SIG-M5 (cell line): Measurements from ENCODE around the gene TSSK1B.
"Not testable (repeated sequence)": the region's sequence is repeated elsewhere in the genome, so short reads cannot be mapped to it uniquely, and the experiment has no call there.

ENCODE experiments used
- DNase-seq: peaks from one replicate; lab custom pipeline; 2025; lab: John Stamatoyannopoulos, UW

Gene TSSK1B, protein sequence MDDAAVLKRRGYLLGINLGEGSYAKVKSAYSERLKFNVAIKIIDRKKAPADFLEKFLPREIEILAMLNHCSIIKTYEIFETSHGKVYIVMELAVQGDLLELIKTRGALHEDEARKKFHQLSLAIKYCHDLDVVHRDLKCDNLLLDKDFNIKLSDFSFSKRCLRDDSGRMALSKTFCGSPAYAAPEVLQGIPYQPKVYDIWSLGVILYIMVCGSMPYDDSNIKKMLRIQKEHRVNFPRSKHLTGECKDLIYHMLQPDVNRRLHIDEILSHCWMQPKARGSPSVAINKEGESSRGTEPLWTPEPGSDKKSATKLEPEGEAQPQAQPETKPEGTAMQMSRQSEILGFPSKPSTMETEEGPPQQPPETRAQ

GRCh38 chr5:113434889-113435288 lies at the start of gene TSSK1B:
TSS of gene TSSK1B (minus strand) at chr5:113434989. CDS start at chr5:113434839, 150 bp downstream.
- no peak for DNase-seq

- no peak for DNase-seq
These were observed 45.5 kb upstream of the TSSK1B start for GRCh38 chr5:113480243-113480642.

DNA sequence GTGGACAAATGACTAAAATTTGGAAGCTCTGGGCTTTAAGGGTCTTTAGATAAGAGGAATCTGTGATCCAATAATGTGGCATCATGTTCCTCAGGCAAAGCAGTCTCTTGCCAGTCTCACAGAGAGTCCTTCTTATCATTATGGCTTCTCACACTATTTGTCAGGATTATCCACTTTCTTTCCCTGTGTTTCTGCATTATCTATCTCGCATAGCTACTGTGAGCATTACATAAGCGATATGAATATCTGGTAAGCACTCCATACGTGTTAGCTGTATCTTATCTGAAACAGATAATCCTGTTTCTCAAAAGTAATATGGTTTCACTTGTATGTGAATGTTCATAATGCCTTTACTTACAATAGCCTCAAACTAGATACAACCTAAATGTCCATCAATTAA lies 43.9 kb upstream of the TSSK1B start:
- DNase-seq: no peak

- DNase-seq: no peak
These were observed 39.4 kb upstream of the TSSK1B start for GRCh38 chr5:113474100-113474728.

GRCh38 chr5:113463032-113463431 lies 28.2 kb upstream of the TSSK1B start:
- no peak for DNase-seq

GRCh38 chr5:113457106-113457505 lies 22.3 kb upstream of the TSSK1B start:
- DNase-seq: not testable (repeated sequence)

GRCh38 chr5:113452941-113453340 lies 18.2 kb upstream of the TSSK1B start:
- no peak for DNase-seq

DNA sequence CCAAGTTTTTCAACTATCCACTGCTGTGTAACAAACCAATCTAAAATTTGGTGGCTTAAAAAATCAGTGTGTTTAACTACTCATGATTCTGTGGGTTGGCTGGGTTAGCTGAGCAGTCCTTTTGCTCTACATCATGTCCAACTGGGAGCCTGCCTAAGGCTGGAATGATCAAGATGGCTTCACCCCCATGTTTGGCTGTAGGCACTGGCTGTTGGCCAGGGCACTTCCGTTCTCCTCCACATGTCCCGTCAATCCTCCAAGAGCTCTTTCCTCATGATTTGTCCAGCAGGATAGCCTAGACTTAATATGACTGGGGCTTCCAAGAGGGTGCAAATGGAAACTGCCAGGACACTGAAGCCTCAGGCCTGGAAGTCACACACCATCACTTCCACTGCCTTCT lies 17.0 kb upstream of the TSSK1B start:
- no peak for DNase-seq

DNA sequence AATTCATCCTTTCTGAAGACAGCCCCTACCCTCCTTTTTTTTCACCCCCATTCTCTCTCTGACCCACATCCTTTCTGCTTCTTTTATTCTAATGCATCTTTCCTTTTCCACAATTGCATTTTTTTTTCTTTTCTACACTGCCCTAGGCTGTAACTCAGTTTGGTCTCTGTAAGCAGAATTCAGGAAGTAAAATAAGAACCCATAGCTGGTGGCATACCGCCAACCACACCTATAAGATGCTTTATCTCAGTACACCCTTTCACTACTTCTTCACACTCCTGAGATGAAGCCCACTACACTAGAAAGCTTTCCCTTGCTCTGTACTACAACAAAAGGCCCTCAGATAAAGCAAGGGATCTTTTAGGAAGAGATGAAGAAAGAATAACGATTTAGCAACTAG lies 16.1 kb upstream of the TSSK1B start:
- DNase-seq: no peak

DNA sequence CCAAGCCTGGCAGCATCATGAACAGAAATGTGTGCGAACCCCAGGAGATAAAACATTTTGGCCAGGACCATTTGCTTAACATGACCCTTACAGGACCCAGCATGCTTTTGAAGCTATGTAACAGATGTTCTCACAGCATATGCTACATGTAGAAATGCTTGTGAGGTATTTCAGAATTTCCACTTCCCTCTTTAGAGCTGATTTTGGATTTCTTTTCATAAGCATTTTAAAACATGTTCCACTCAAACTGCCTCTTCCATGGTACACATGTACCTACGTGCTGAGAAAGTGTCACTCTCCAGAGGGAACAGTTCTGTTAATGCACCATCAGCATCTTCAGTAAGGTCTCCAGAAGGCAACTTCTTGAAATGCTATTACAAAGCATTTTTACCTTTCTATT lies 15.7 kb upstream of the TSSK1B start:
- no peak for DNase-seq

- no peak for DNase-seq
These were observed 13.5 kb upstream of the TSSK1B start for GRCh38 chr5:113448252-113448651.

DNA sequence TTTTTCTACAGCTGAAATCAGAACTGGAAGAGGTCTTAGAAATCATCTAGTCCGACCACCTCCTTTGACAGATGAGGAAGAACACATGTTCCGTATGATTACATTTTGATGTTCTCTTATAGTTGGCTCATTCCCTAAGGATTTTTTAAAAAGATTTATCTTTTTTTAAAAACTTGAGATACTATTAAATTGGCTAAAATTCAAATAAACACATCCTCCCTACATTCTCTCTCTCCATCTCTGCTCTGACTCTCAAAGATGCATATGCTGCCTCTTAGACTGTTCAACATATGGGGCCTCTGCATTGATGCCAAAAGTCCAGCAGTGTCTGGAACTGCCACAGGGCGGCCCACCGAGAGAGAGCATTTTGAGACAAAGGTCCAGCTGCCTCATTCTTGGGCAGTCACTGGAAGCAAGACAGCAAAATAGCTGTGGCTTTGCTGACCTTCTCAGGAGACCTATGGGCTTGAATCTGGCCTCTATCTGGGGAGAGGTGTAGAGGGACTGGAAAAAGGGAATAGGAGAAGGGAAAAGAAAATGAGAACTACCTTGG lies 12.8 kb upstream of the TSSK1B start:
- DNase-seq: no peak

DNA sequence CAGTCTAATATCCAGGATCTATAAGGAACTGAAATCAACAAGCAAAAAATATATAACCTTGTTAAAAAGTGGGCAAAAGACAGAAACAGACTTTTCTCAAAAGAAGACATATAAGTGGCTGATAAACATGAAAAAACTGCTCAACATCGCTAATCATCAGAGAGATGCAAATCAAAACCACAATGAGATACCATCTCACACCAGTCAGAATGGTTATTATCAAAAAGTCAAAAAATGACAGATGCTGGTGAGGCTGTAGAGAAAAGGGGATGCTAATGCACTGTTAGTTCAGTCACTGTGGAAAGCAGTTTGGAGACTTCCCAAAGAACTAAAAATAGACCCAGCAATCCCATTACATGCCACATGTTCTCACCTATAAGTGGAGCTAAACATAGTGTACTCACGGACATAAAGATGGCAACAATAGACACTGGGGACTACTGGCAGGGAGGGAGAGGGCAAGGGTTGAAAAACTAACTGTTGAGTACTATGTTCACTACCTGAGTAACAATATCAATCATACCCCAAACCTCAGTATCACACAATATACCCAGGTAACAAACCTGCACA lies 11.7 kb upstream of the TSSK1B start:
- no peak for DNase-seq

GRCh38 chr5:113437111-113437510 lies 2.3 kb upstream of the TSSK1B start:
- no peak for DNase-seq

- DNase-seq: no peak
These were observed 786 bp upstream of the TSSK1B start for GRCh38 chr5:113435575-113435974.

DNA sequence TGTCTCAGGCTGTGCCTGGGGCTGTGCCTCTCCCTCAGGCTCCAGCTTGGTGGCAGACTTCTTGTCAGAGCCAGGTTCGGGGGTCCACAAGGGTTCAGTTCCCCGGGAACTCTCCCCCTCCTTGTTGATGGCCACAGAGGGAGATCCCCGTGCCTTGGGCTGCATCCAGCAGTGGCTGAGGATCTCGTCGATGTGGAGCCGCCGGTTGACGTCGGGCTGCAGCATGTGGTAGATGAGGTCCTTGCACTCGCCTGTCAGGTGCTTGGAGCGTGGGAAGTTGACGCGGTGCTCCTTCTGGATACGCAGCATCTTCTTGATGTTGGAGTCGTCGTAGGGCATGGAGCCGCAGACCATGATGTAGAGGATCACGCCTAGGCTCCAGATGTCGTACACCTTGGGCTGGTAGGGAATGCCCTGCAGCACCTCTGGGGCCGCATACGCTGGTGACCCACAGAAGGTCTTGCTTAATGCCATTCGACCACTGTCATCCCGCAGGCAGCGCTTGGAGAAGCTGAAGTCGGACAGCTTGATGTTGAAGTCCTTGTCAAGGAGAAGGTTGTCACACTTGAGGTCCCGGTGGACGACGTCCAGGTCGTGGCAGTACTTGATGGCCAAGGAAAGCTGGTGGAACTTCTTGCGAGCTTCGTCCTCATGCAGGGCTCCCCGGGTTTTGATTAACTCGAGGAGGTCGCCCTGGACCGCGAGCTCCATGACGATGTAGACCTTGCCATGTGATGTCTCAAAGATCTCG lies 752 bp downstream of the TSSK1B start:
- DNase-seq: no peak

DNA sequence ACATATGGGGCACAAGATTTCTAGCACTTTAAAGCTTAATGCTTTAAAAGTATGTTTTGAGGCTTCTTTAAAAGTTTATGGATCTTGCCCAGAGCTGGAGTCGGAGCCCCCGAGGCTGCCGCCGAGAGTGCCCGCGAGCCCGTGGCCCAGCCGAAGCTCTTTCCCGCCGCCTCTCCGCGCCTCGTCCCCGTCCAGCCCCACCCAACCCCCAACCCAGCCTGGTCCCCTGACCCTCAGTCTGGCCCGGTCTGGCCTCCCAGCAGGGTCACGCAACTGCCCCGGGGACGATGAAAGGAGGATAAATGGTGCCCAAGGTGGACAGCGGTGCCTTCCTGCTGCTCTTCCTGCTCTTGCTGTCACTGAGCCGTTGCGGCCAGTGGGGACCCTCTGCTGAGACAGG lies 1.7 kb downstream of the TSSK1B start:
- no peak for DNase-seq

DNA sequence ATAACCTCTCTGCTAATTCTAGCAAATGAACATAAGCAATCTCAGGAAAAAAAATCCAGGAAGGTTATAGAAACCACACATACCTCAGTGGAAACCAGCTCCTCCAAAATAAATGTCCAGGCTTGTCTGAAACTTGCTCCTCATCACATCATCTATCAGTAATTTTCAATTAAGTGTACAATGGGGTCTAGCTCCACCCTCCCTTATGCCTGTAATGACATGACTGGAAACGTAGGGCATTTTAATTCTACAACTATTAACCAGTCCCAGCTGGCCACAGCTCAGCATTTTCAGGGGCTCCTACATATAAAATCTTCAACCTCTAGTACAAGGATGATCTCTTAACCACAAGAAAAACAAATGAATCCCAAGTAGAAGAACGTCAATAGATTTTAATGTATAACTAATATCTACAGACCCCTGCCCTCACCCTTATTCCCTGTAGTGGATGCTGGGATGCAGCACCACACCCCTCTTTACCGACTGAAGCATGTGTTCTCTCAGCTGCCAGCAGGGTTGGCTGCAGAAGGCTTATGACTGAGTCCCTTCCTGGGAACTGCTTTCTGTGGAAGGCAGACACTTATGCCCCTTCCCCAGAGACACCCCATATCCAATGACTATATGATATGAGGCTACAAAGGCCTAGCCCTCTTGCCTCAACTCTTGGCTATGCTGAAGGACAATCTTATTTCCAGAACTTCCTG lies 6.8 kb downstream of the TSSK1B start:
- no peak for DNase-seq

- DNase-seq: no peak
These were observed 8.9 kb downstream of the TSSK1B start for GRCh38 chr5:113425909-113426308.

- no peak for DNase-seq
These were observed 13.1 kb downstream of the TSSK1B start for GRCh38 chr5:113421693-113422092.

- no peak for DNase-seq
These were observed 29.3 kb downstream of the TSSK1B start for GRCh38 chr5:113405530-113405929.

GRCh38 chr5:113404269-113404668 lies 30.5 kb downstream of the TSSK1B start:
- DNase-seq: no peak
